ENCODE data around the gene CFLAR. TPM values are rescaled to one million over a fixed set of nuclear protein-coding genes. Genes with fewer than 3 reads are reported as not detected.
"Not testable (repeated sequence)": the region's sequence is repeated elsewhere in the genome, so short reads cannot be mapped to it uniquely, and the experiment has no call there.

Gene CFLAR
- total RNA-seq, 1 experiment from 2014 or later = 21.5 TPM

- TF ChIP-seq, protein P1, sequence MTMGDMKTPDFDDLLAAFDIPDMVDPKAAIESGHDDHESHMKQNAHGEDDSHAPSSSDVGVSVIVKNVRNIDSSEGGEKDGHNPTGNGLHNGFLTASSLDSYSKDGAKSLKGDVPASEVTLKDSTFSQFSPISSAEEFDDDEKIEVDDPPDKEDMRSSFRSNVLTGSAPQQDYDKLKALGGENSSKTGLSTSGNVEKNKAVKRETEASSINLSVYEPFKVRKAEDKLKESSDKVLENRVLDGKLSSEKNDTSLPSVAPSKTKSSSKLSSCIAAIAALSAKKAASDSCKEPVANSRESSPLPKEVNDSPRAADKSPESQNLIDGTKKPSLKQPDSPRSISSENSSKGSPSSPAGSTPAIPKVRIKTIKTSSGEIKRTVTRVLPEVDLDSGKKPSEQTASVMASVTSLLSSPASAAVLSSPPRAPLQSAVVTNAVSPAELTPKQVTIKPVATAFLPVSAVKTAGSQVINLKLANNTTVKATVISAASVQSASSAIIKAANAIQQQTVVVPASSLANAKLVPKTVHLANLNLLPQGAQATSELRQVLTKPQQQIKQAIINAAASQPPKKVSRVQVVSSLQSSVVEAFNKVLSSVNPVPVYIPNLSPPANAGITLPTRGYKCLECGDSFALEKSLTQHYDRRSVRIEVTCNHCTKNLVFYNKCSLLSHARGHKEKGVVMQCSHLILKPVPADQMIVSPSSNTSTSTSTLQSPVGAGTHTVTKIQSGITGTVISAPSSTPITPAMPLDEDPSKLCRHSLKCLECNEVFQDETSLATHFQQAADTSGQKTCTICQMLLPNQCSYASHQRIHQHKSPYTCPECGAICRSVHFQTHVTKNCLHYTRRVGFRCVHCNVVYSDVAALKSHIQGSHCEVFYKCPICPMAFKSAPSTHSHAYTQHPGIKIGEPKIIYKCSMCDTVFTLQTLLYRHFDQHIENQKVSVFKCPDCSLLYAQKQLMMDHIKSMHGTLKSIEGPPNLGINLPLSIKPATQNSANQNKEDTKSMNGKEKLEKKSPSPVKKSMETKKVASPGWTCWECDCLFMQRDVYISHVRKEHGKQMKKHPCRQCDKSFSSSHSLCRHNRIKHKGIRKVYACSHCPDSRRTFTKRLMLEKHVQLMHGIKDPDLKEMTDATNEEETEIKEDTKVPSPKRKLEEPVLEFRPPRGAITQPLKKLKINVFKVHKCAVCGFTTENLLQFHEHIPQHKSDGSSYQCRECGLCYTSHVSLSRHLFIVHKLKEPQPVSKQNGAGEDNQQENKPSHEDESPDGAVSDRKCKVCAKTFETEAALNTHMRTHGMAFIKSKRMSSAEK (CRISPR knock-in tag; IDR thresholded peaks at IDR 0.05; ENCODE audit: borderline replicate concordance) = no peak
- TF ChIP-seq ZNF232 (CRISPR knock-in tag; IDR thresholded peaks at IDR 0.05) = no peak
- no peak for TF ChIP-seq HMGA2 (CRISPR knock-in tag; IDR thresholded peaks at IDR 0.05)
- TF ChIP-seq OVOL2 (CRISPR knock-in tag; IDR thresholded peaks at IDR 0.05; ENCODE audit: borderline replicate concordance) = no peak
- TF ChIP-seq ZNF263 (CRISPR knock-in tag; IDR thresholded peaks at IDR 0.05; ENCODE audit: low read depth) = no peak
- TF ChIP-seq, protein P2, sequence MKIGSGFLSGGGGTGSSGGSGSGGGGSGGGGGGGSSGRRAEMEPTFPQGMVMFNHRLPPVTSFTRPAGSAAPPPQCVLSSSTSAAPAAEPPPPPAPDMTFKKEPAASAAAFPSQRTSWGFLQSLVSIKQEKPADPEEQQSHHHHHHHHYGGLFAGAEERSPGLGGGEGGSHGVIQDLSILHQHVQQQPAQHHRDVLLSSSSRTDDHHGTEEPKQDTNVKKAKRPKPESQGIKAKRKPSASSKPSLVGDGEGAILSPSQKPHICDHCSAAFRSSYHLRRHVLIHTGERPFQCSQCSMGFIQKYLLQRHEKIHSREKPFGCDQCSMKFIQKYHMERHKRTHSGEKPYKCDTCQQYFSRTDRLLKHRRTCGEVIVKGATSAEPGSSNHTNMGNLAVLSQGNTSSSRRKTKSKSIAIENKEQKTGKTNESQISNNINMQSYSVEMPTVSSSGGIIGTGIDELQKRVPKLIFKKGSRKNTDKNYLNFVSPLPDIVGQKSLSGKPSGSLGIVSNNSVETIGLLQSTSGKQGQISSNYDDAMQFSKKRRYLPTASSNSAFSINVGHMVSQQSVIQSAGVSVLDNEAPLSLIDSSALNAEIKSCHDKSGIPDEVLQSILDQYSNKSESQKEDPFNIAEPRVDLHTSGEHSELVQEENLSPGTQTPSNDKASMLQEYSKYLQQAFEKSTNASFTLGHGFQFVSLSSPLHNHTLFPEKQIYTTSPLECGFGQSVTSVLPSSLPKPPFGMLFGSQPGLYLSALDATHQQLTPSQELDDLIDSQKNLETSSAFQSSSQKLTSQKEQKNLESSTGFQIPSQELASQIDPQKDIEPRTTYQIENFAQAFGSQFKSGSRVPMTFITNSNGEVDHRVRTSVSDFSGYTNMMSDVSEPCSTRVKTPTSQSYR (CRISPR knock-in tag; IDR thresholded peaks at IDR 0.05) = no peak
- no peak for TF ChIP-seq JUN (CRISPR knock-in tag; IDR thresholded peaks at IDR 0.05)
Measured at GRCh38 chr2:201183365-201183727, 67.4 kb downstream of the CFLAR start (continued).

- Mint-ChIP-seq H3K9me3 (peaks cover 18% of the 10 kb centered on the region), H3K4me1 (peaks cover 15% of the 10 kb centered on the region), H3K36me3 (peaks cover 12% of the 10 kb centered on the region), H3K4me3 (peak overlapping the region; percentile 41)
- ChIA-PET POLR2A (interaction anchor here (1.1 kb wide), 1 partner anchor 48 kb away, joined by 3 read pairs; no protein-coding TSS in a partner anchor), CTCF (interaction anchor here (0.8 to 3.0 kb wide), 3 partner anchors 12 to 375 kb away, joined by 3 to 78 read pairs (median 6); no protein-coding TSS in a partner anchor)
- not testable (repeated sequence) for ATAC-seq; DNase-seq (ENCODE audit: low spot score); H3K27ac Mint-ChIP-seq; H3K27me3 Mint-ChIP-seq (ENCODE audit: low read depth)
Measured at GRCh38 chr2:201183835-201184234, 67.9 kb downstream of the CFLAR start.

- H3K27ac Mint-ChIP-seq; H3K27me3 Mint-ChIP-seq (ENCODE audit: low read depth); ATAC-seq; POLR2A ChIA-PET; DNase-seq (ENCODE audit: low spot score): not testable (repeated sequence)
- Mint-ChIP-seq H3K36me3 (peaks cover 10% of the 10 kb centered on the region), H3K4me1 (peaks cover 15% of the 10 kb centered on the region), H3K9me3 (peaks cover 14% of the 10 kb centered on the region), H3K4me3 (peak overlapping the region; percentile 44; the same call in 1 of the 2 replicates)
- CTCF ChIA-PET = interaction anchor here (3.0 kb wide), 1 partner anchor 49 kb away, joined by 78 read pairs; no protein-coding TSS in a partner anchor
Measured at GRCh38 chr2:201184248-201184647, 68.3 kb downstream of the CFLAR start.

GRCh38 chr2:201185863-201186262 is 69.9 kb downstream of the CFLAR start:
- Mint-ChIP-seq H3K27ac (no peak overlapping the region), H3K27me3 (ENCODE audit: low read depth) (no peaks in the 10 kb centered on the region; the same call in 1 of the 2 replicates), H3K4me1 (peaks cover 15% of the 10 kb centered on the region), H3K4me3 (no peak overlapping the region), H3K9me3 (peaks cover 4% of the 10 kb centered on the region), H3K36me3 (peaks cover 3% of the 10 kb centered on the region; the same call in 1 of the 2 replicates)
- DNase-seq (ENCODE audit: low spot score) = no peak
- ChIA-PET POLR2A (no interaction called here), CTCF (interaction anchor here (0.8 to 1.4 kb wide), 2 partner anchors 28 to 46 kb away, joined by 3 to 7 read pairs; no protein-coding TSS in a partner anchor)
- no peak for ATAC-seq
- TF ChIP-seq, protein P3, sequence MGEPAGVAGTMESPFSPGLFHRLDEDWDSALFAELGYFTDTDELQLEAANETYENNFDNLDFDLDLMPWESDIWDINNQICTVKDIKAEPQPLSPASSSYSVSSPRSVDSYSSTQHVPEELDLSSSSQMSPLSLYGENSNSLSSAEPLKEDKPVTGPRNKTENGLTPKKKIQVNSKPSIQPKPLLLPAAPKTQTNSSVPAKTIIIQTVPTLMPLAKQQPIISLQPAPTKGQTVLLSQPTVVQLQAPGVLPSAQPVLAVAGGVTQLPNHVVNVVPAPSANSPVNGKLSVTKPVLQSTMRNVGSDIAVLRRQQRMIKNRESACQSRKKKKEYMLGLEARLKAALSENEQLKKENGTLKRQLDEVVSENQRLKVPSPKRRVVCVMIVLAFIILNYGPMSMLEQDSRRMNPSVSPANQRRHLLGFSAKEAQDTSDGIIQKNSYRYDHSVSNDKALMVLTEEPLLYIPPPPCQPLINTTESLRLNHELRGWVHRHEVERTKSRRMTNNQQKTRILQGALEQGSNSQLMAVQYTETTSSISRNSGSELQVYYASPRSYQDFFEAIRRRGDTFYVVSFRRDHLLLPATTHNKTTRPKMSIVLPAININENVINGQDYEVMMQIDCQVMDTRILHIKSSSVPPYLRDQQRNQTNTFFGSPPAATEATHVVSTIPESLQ (CRISPR knock-in tag; IDR thresholded peaks at IDR 0.05) = no peak
- TF ChIP-seq OVOL2 (CRISPR knock-in tag; IDR thresholded peaks at IDR 0.05; ENCODE audit: borderline replicate concordance) (no peak), EMX1 (CRISPR knock-in tag; IDR thresholded peaks at IDR 0.05) (no peak), PRRX2 (CRISPR knock-in tag; IDR thresholded peaks at IDR 0.05) (no peak), USF2 (CRISPR knock-in tag; IDR thresholded peaks at IDR 0.05) (no peak), FOXJ3 (CRISPR knock-in tag; IDR thresholded peaks at IDR 0.05; ENCODE audit: borderline replicate concordance) (no peak), SP1 (CRISPR knock-in tag; conservative IDR thresholded peaks at IDR 0.05) (no peak)
- TF ChIP-seq, protein P4, sequence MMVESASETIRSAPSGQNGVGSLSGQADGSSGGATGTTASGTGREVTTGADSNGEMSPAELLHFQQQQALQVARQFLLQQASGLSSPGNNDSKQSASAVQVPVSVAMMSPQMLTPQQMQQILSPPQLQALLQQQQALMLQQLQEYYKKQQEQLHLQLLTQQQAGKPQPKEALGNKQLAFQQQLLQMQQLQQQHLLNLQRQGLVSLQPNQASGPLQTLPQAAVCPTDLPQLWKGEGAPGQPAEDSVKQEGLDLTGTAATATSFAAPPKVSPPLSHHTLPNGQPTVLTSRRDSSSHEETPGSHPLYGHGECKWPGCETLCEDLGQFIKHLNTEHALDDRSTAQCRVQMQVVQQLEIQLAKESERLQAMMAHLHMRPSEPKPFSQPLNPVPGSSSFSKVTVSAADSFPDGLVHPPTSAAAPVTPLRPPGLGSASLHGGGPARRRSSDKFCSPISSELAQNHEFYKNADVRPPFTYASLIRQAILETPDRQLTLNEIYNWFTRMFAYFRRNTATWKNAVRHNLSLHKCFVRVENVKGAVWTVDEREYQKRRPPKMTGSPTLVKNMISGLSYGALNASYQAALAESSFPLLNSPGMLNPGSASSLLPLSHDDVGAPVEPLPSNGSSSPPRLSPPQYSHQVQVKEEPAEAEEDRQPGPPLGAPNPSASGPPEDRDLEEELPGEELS (CRISPR knock-in tag; IDR thresholded peaks at IDR 0.05) = no peak

All from WTC11 (cell line).